Measurements from ENCODE around the gene LEMD2.

LEMD2 gene

DNA sequence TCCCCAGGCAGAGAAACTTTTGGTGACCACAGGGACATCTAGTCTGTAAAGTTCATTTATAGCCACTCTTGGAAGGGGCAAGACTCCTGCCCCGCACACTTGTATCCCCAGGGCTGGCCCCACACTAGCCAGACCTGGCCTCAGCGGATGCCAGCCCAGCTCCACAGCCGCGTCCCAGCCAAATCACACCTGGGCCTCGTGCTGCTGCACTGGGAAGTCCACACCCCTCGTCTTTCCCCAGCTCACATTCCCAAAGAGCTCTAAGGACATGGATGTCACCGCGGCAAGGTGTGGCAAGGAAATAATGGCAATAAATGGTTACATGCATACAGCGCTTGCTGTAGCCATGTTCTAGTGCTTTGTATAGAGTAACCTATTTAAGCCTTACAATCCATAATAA is 50.8 kb downstream of the LEMD2 start:
- no peak for DNase-seq (ENCODE audit: low spot score)

DNA sequence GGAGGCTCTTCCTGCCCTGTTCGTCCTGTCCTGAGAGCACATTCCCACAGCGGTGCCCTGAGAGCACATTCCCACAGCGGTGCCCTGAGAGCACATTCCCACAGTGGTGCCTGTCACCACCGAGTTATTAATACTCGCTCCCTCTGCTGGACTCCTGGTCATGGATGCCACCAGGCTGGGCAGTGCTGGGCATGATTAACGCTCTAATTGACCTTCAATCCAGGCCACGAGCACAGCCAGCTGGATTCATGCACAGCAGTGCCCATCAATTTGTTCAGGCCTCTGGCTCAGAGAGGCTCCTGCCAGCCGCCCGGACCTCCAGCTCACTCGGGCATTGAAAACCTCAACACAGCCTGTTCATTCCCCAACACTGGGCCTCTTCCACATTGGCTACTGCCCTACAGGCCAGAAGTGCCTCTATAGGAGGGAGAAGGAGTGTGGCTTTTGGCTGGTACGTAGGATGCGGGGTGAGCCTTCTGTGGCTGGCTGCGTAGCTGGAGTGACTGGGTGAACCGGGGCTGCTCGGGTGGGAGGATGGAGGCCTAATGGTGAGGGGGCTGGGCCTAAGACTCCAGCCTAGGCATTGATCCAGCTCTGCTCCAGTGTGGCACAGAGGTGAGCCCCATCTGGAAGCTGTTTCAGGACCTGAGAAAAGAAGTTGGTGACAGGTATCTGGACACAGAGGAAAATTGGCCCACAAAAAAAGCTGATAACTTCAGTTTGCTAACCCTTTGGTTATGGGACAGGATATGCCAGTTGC is 51.5 kb downstream of the LEMD2 start:
- DNase-seq (ENCODE audit: low spot score), result no peak

DNA sequence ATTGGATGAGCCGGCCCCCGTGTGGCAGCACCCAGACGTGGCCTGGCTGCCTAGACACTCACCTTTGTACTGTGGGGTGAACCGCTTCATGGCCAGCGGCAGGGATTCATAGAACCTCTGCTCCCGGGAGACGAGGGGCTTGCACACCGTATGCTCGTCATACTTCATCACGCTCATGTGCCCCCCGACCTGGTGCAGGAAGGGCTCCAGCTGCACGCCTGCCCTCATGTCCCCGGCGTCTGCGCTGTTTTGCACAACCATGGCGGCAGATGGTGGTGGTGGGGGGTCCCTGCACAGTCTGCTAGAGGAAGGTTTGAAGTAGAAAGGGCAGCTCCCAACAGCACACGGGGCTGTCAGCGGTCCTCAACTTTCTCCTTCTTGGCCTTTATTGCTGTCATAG is 53.7 kb downstream of the LEMD2 start:
- no peak for DNase-seq (ENCODE audit: low spot score)

DNA sequence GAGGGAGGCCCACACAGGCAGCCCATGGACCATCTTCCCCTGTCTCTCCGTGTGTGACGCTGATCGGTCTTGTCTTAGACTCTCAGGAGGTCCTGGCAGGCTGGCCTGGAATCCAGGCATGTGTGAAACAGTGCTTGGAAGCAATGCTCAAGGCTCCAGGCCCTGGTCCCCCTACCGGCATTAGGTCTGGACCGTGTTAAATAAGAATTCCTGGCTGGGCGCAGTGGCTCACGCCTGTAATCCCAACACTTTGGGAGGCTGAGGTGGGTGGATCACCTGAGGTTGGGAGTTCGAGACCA is 55.3 kb downstream of the LEMD2 start:
- no peak for DNase-seq (ENCODE audit: low spot score)

DNA sequence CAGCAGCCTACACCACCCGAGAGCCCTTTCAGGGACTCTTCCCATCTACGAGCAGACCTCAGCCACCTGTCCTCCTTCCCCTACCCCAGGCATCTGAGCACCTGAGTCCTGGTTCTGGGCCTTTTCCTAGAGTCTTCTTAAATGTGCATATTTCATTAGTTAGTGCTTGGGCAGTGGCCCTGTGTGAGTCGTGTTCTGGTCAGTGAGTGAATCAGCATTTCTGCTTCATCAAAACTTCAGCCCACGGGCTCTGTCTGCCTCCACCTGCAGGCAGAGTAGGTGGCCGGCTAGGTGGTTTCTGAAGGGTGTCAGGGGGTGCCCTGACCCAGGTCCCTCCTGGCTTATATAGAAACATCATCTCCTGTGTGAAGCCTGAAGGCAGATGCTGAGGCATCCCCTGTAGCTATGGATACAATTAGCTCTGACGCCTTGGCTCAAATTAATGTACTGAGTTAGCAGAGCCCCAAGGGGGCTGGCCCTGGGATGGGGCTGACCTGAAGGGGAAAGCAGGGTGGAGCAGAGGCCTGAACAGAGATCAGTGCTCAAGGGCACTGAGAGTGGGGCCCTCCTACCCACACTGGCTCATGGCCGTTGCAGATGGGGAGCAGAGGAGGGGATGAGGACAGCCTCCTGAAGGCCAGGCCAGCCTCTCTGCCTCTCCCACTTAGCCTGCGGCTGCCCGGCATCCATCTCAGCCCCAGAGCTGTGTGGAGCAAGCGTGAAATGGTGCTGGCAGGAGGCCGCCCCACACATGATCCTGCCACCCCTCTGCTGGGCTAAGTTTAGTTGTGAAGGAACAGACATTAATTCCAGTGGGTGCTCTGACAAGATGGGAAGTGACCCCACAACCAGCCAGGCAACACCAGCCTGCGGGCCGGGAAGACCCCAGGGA is 55.9 kb downstream of the LEMD2 start:
- DNase-seq (ENCODE audit: low spot score), result no peak

DNA sequence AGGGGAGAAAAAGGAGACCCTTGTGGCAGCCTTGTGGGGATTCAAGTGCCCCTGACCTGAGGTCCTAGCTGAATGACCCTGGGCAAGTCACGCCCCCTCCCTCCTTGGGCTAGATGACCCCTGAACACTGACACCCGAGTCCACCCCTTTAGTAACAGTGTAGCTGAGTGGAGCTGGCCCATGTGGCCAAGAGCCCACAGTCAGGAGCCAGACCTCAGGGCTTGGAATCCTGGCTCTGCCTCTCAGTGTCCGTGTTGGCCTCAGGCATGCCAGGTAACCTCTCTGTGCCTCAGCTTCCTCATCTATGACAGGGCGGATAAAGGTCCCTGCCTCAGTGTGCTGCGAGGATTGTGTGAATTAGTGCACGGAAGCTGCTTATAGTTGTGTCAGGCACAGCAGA is 56.5 kb downstream of the LEMD2 start:
- no peak for DNase-seq (ENCODE audit: low spot score)

DNA sequence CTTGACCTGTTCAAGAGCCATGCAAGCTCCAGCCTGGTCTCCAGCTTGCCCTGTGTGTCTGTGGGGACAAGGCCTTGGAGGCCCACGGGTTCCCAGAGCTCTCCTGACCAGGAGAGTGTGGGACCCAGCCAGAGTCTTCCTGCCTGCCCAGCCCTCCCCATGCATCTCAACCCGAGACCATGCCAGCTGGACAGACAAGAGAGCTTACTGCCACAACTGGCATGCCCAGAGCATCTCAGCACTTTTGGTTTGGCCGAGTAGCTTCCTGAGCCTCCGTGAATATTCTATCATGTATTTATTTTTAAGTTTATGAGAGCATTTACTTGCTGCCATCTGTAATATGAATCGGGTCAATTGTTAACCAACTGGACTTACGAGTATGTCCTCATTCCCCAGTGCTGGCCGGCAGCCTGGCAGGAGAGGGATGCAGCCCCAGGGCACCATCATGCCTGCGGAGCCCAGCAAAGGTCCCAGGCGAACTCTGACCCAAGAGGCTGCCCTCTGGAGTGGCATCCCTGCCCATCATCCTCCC is 57.1 kb downstream of the LEMD2 start:
- no peak for DNase-seq (ENCODE audit: low spot score)

DNA sequence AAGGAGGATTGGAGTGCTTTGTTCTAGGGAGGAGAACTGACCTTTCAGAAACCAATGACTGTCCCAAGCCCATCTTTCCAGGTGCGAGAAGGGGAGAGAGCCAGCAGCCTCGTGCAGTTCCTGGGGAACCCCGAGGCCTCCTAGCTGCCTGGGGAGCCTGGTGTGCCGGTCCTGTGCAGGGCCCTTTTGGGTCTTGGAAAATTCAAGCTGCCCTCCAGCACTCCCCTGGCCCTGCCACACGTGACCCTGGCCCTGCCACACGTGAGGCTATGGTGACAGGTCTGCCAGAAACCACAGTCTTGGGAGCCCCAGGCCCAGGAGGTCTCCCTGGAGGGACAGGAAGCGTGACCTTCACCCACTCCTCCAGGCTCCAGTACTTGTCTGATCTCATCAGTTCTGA is 57.9 kb downstream of the LEMD2 start:
- DNase-seq (ENCODE audit: low spot score), result no peak

DNA sequence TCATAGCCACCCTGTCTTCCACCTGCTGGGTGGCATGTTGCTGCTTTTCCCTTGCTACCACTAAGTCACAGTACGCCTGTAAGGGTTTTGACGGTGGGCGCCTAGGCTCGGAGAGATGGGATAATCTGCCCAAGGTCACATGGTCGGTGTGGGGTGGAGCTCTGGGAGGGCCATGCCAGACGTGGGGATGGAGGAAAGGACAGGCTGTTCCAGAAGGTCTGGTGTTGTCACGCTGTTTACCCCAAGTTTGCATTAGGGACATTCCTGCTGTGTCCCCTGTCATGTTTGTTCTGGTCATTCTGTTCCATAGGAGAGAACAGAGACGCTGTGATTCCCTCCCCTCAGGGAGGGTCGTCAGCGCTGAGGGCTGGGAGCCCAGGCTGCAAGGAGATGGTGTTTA is 58.3 kb downstream of the LEMD2 start:
- DNase-seq (ENCODE audit: low spot score), result no peak

DNA sequence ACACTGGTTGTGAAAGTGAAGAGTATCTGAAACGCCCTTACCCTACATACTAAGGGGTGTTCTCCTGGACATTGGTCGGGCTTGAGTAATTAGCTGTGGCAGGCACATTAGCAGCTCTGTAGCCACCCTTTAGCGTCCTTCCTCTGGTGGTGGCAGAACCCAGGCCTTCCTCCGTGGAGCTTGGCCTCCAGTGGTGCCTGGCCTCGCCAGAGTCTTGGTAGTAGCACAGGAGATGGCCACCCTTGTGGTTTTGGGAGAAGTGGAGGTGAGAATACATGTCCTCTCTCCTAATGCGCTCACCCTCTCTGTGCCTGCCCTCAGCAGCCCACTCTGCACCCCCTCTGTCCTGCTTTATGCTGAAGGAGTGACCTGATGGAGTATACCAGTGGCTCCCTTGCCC is 59.9 kb downstream of the LEMD2 start:
- no peak for DNase-seq (ENCODE audit: low spot score)

DNA sequence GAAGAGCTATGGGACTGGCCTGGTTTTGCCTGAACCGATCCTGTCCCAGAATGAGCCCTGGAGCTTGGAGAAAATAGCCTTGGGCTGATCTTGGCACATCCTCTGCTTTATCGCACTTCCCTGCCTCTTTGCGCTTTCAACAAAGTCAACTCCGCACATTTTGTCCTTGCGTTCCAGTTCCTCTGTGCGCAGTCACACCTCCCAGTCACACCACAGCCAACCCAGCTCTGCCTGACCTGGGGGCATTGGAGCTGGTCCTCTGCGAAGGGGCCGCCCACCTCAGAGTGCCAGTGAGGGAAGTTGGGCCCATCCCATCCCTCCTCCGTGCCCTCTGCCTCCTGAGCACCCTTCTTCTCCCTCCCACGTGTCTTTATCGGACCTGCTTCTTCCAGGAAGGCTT is 60.5 kb downstream of the LEMD2 start:
- no peak for DNase-seq (ENCODE audit: low spot score)

DNA sequence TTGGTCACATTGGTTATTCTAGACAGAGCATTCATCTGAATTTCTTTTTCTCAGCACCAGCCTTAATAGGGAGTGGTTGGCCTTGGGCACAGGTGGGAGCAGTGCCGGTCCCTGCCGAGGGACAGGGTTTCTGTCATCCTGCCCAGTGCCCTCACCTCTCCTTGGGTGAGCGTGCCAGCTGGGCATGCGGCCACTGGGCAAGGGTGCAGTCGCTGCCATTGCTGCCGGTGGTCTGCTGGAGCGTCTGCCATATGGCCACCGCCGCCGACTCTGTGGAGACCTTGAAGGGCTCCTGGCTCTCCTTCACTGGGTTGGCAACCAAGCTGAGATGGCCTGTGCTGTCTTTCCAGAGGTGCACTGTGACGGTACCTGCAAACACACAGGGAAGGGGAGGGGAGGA is 61.0 kb downstream of the LEMD2 start:
- DNase-seq (ENCODE audit: low spot score), result no peak

DNA sequence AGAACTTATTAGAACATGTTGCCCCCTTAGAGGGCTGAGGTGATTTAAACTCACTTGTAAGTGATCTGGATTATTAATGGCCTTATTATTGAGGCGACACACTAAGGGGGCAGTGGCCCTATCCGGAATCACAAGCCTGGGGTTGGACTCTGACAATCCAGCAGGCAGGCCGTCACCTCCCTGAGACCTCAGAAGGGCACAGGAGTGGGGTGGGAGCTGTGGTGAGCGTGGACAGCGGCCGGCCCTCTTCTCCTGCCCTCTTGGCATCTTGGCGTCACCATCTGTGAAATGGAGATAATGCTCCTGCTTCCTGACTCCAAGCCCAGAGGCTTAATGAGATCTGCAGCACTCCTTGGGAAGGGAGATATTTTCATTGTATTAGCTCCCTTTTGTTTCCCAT is 61.8 kb downstream of the LEMD2 start:
- no peak for DNase-seq (ENCODE audit: low spot score)

DNA sequence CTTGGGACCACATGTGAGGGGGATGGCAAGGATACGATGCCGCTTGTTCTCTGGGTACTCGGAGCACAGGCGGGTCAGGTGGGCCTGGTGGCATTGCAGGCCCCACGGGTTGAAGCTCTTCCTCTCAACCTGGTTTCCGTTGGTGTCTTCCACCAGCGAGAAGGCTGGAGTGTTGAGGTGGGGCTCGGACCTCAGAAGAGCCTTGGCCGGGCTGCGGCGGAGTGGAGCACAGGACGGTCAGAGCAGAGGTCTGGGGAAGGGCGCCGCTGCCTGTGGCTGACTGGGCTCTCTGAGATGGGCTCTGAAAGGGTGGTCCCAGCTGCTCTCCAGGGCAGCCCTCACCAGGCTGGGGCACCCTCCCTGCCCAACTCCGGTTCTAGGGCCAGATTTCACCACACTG is 62.2 kb downstream of the LEMD2 start:
- no peak for DNase-seq (ENCODE audit: low spot score)

DNA sequence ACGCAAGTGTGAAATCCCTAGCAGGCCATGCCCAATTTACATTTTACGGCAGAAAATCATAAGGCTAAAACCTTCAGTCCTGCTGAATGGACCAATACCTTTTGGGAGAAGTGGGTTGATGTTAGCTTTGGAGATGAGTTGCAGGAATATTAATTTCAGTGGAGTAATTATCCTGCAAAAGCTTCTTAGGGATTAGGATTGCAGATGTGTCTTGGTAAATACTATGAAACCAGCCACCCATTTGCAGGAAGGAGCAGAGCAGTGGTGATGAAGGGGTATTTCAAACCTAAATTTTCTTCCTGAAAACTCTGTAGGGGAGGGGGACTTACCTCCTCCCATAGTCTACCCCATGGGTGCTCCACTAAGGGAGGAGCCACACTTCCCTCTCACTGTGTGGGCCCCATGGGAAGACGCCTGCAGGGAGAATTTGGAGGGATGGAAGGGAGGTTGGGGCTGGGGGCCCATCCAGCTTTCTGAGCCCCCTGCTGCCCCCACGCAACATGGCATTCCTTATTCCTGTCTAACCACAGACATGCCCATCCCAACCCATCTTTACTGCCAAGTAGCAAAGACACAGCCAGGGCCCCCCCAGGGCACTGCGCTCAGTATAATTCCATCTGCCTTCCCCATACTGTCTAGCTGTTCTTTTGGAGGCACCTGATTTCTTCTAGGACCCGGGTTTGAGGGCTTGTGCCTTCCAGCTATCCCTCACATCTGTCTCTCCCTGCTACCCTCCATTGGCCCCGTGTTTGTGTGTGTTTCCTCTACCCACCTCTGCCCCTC is 62.8 kb downstream of the LEMD2 start:
- no peak for DNase-seq (ENCODE audit: low spot score)

DNA sequence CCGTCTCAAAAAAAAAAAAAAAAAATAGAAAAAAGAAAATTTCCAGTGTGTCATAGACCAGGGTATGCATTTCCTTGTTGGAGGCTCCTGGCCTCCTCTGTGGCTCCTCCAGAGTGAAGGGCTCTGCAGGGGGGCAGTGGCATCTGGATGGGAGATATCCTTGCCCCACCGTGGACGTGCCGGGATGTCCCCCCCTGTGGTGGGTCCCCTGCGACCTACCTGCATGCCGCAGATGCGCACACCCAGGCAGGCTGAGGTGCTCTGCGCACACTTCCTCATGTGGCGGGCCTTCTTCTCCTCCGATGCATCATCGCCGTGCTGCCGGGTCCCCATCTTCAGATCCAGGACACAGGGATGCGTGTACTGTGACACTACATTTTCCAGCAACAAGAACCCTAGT is 63.7 kb downstream of the LEMD2 start:
- DNase-seq (ENCODE audit: low spot score), result no peak

DNA sequence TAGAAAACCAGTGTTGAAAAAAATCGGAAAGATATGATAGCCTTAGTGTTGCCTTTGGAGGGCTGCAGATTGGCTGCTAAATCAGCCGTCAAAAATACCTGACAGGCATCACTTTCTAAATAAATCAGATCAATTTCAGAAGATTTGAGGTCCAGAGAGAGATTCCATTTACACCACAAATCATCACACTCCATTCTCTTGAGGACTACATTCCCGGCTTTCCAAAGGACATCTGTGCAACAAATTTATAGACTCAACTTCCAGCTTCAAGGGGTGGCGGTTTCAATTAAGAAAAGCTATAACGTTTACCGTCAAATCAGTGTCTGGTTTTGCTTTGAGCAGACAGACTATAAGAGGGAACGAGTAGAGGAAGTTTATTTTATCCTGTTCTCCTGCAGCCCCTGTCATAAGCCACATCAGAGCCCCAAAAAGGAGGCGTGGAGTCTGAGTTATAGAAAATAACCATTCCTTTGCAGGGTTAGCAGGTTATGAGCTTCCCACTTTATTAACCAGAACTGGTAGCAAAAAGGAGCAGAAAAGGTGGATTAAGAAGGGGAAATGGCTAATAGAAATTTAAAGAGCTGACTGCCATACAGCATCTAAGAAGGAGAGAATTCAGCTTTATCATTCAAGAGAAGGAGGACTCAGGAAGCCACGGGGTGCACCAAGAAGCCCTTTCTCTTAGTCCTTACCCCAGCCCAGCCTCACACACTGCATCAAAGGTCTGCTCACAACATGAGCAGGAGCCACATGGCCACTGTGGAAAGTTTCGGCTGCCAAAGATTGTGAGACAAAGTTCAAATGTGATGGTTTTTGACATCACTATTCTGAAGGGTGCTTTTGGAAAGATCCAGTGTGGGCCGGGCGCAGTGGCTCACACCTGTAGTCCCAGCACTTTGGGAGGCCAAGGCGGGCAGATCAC is 64.6 kb downstream of the LEMD2 start:
- no peak for DNase-seq (ENCODE audit: low spot score)

DNA sequence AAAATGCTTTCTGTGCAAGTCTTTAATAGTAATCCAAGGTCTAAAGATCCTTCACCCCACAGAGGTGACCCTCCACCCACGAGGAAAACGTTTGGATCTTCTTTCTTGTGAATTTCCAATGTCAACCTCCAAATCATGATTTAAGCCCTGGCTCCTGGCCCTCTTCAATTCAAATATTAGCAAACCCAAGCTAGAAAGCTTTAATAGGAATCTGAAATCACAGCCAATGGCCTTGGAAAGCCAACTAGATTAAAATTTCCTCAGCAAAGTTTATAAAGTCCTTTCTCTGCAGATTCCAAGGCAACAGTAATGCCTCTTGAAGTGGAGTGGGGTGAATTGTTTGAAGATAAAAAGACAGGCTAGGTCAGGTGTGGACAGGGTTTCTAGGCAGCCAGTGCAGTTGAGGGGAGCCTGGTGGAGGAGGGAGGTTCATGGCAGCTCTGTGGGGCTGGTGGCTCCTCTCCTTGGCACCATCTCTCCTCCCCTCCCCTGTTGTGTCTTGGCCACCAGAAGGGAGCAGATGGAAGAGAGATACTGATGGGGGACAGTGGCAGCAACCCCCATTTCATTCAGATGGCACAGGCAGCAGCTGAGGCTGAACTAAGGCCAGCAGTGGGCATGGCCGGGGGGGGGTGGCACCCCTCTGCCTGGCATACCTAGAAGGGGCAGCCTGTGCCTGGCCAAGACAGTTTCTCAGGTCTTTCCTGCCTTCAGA is 65.4 kb downstream of the LEMD2 start:
- no peak for DNase-seq (ENCODE audit: low spot score)

DNA sequence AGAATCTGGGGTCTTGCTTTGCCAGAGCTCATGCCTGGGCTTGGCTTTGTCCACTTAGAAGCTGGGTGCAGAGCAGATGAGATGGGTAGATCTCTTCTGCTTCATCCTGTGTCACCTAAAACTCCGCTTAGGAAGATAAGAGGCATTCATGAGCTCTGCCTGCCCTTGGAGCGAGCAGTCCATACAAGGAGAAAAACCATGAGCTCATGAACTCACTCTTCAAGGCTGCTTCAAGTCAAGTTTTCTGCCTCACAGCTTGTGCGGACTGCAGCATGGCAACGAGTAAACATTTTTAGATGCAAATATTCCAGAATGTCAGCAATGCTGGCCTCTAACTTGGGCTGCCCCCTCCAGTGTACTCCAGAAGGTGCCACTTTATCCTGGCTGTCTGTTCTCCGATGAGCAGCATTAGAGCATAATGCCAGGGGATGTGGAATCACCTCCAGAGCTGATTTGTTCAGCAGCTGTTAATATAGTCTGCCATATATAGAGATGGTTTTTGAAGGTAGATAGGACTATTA is 66.8 kb downstream of the LEMD2 start:
- DNase-seq (ENCODE audit: low spot score), result no peak

DNA sequence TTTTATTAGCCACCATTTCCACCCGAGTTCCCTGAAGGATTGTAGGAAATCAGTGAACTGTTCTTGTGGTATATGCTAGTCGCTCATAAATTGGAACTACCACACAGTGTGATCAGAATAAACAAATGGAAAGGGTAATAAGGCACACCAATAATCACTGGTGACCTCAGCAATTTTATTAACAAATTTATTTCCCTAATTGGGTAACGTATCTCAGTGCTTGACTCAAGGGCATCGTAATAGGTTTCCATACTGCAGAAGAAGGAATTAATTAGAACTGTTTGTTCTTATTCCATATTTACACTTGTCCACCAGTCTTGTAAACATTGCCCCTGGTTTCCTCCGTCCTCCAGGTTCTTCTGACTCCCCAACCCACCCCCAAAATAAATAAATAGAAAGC is 67.4 kb downstream of the LEMD2 start:
- no peak for DNase-seq (ENCODE audit: low spot score)
